ENCODE measurements around the gene HMGA1.

DNA sequence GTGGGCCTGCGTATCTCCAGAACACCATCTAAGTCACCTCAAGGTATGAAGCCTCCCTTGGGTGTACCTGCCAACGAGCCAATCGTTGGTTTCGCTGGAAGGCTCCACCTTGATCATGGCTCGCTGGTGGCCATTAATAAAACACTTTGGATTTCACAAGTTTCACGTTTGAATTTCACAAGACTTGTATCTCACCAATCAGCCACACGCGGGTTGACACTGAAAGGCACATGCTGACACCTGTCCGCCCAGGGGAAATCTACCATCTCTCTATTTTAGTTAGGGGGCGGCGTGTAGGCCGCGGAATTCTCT lies 586 bp upstream of the HMGA1 start:
- no peak for TF ChIP-seq CTCF (IDR thresholded peaks at IDR 0.05)
- TF ChIP-seq EP300 (IDR thresholded peaks at IDR 0.05): no peak

All from sigmoid colon (tissue), 4 donors.